H1 (cell line): Measurements from ENCODE around the gene LRBA. TPM values are rescaled to one million over a fixed set of nuclear protein-coding genes. Genes with fewer than 3 reads are reported as not detected.

Experiments used
- CHD2 ChIP-seq: IDR thresholded peaks from 2 replicates; pipeline ENCODE4 v1.6.1; 2012; ENCODE audit warnings: low read length, improper control_type of control experiment
- RFX5 ChIP-seq: IDR thresholded peaks from 2 replicates; pipeline ENCODE4 v1.6.1; 2011; ENCODE audit warnings: low read depth, low read length, improper control_type of control experiment, borderline replicate concordance
- SIN3A ChIP-seq, 2 experiments: IDR thresholded peaks in 1 of 2; conservative IDR thresholded peaks in 1 of 2; 2 replicates each; pipeline ENCODE4 v1.6.1; 2011 to 2012; ENCODE audit warnings: low read length in 2 of 2, improper control_type of control experiment in 1 of 2, low read depth in 1 of 2, mild to moderate bottlenecking in 1 of 2
- polyA plus RNA-seq, 7 experiments: library from polyadenylated mRNA; depleted of rRNA in 3 of 7; stranded (reverse) in 5 of 7; unstranded in 2 of 7; fragments of >200 nt in 5 of 7; fragments of 200-250 nt in 2 of 7; gene quantifications; 1 replicate in 5 of 7; 2 replicates in 1 of 7; 4 replicates in 1 of 7; pipeline versions ENCODE4 v1.2.1 to v1.2.3, GENCODE V29; 2011 to 2013; ENCODE audit warnings: missing spikeins in 2 of 7, mixed read lengths in 2 of 7
- total RNA-seq: library from RNA; stranded (reverse); fragmentation: NEBNext Ultra II Directional; extraction: Animal tissue kit (Norgen Biotek cat#: 25700); gene quantifications from 2 replicates; pipeline ENCODE4 v1.2.1, GENCODE V29; 2021

LRBA gene
- total and polyA plus RNA-seq, 2 of the 8 experiments (the other 6 are each of a cell fraction or from before 2014, with no cell fraction given) = 54.6 to 83.2 TPM

GRCh38 chr4:150862829-150863228 is 152.3 kb downstream of the LRBA start (continued):
- TF ChIP-seq SIN3A (conservative IDR thresholded peaks at IDR 0.05 in 1 of 2, IDR thresholded peaks at IDR 0.05 in 1 of 2; ENCODE audit: low read depth in 1 of 2, low read length in 2 of 2) = no peak
- TF ChIP-seq CHD2 = no peak
- TF ChIP-seq RFX5 = no peak
- TF ChIP-seq, all 59 proteins: peak for 0
